Fibroblast of skin of left biceps (primary cell): Measurements from ENCODE around the gene HNRNPU.
"Not testable (repeated sequence)": the region's sequence is repeated elsewhere in the genome, so short reads cannot be mapped to it uniquely, and the experiment has no call there.

Experiments used
- DNase-seq, 2 experiments: peaks; one replicate each; pipeline ENCODE4 v3.0.0-alpha.2; 2013; ENCODE audit warnings: low read depth in 2 of 2

HNRNPU gene

GRCh38 chr1:244840219-244840794 lies 24.0 kb downstream of the HNRNPU start:
- DNase-seq, result no peak

- DNase-seq, result no peak
These were observed 24.7 kb downstream of the HNRNPU start for GRCh38 chr1:244839656-244840055.

- no peak for DNase-seq
These were observed 26.6 kb downstream of the HNRNPU start for GRCh38 chr1:244837597-244838258.

- DNase-seq, result no peak
These were observed 27.8 kb downstream of the HNRNPU start for GRCh38 chr1:244836584-244836983.

GRCh38 chr1:244836135-244836521 lies 28.2 kb downstream of the HNRNPU start:
- no peak for DNase-seq

- DNase-seq, result peak; percentile 78 to 82
These were observed 28.8 kb downstream of the HNRNPU start, which contains the start of gene COX20 for GRCh38 chr1:244835276-244836134. COX20 (plus strand) TSS chr1:244835658; CDS start chr1:244835715, 57 bp downstream.

GRCh38 chr1:244834543-244835275 lies 29.6 kb downstream of the HNRNPU start:
- DNase-seq, result peak; percentile 83 to 87

- DNase-seq, result peak in 1 of 2 experiments; percentile 51
These were observed 30.4 kb downstream of the HNRNPU start for GRCh38 chr1:244833734-244834542.

GRCh38 chr1:244833260-244833659 lies 31.1 kb downstream of the HNRNPU start:
- not testable (repeated sequence) for DNase-seq

GRCh38 chr1:244830639-244831038 lies 33.7 kb downstream of the HNRNPU start:
- no peak for DNase-seq

GRCh38 chr1:244826712-244827111 lies 37.6 kb downstream of the HNRNPU start:
- no peak for DNase-seq

GRCh38 chr1:244822878-244823277 lies 41.5 kb downstream of the HNRNPU start:
- no peak for DNase-seq

- no peak for DNase-seq
These were observed 43.2 kb downstream of the HNRNPU start for GRCh38 chr1:244821134-244821533.

GRCh38 chr1:244820131-244820530 lies 44.2 kb downstream of the HNRNPU start:
- DNase-seq, result no peak

GRCh38 chr1:244817415-244817894 lies 46.9 kb downstream of the HNRNPU start:
- no peak for DNase-seq

- DNase-seq, result no peak
These were observed 48.7 kb downstream of the HNRNPU start for GRCh38 chr1:244815600-244816099.

GRCh38 chr1:244813327-244813726 lies 51.0 kb downstream of the HNRNPU start:
- DNase-seq, result no peak

- no peak for DNase-seq
These were observed 54.1 kb downstream of the HNRNPU start for GRCh38 chr1:244810221-244810620.

- no peak for DNase-seq
These were observed 57.2 kb downstream of the HNRNPU start for GRCh38 chr1:244807138-244807537.

GRCh38 chr1:244804841-244805240 lies 59.5 kb downstream of the HNRNPU start:
- DNase-seq, result no peak
